Calu3 (cell line): ENCODE data around the gene ASXL2. TPM values are rescaled to one million over a fixed set of nuclear protein-coding genes. Genes with fewer than 3 reads are reported as not detected.
"Not testable (repeated sequence)": the region's sequence is repeated elsewhere in the genome, so short reads cannot be mapped to it uniquely, and the experiment has no call there.

Experiments
- BruUV-seq: library from RNA; stranded (reverse); fragments of 400-500 nt; replicated peaks from 2 replicates; lab custom pipeline; 2021; lab: Mats Ljungman, UMichigan
- CTCF ChIA-PET: fragments of 300-600 bp; sonication (Branson Sonifier 250); formaldehyde crosslinking; loops from one replicate; lab custom pipeline; 2022; ENCODE audit warnings: antibody characterized with exemption; lab: Charles Lee
- DNase-seq: peaks from one replicate; pipeline ENCODE4 v3.0.0; 2022
- H3K27ac Mint-ChIP-seq: one replicate; pipeline ENCODE4 v1.8.0; 2022; ENCODE audit warnings: mixed read lengths; ENCODE audit not compliant: unreplicated experiment
- H3K27me3 Mint-ChIP-seq: one replicate; pipeline ENCODE4 v1.8.0; 2022; ENCODE audit warnings: mixed read lengths; ENCODE audit not compliant: unreplicated experiment
- H3K36me3 Mint-ChIP-seq: one replicate; pipeline ENCODE4 v1.8.0; 2022; ENCODE audit warnings: mild to moderate bottlenecking, moderate library complexity, mixed read lengths; ENCODE audit not compliant: insufficient read depth, unreplicated experiment
- H3K4me1 Mint-ChIP-seq: one replicate; pipeline ENCODE4 v1.8.0; 2022; ENCODE audit warnings: mild to moderate bottlenecking, low read depth, mixed read lengths; ENCODE audit not compliant: unreplicated experiment
- H3K4me3 Mint-ChIP-seq: one replicate; pipeline ENCODE4 v1.8.0; 2022; ENCODE audit warnings: mild to moderate bottlenecking, low read depth, moderate library complexity, mixed read lengths; ENCODE audit not compliant: unreplicated experiment
- H3K9me3 Mint-ChIP-seq: one replicate; pipeline ENCODE4 v1.8.0; 2022; ENCODE audit warnings: low read depth, mixed read lengths; ENCODE audit not compliant: unreplicated experiment
- CTCF ChIP-seq: fragments of 200-600 bp; IDR thresholded peaks from one replicate; pipeline ENCODE4 v1.8.0; 2022; ENCODE audit warnings: antibody characterized with exemption; ENCODE audit not compliant: unreplicated experiment
- intact Hi-C: fragments of 100-400 bp; cut with micrococcal nuclease; formaldehyde crosslinking; loops from one replicate; pipeline ENCODE4 v1.10.0; 2022; ENCODE audit not compliant: unreplicated experiment
- total RNA-seq: library from RNA; stranded (reverse); gene quantifications from 2 replicates; pipeline ENCODE4 v1.2.3, GENCODE V29; 2022

Gene ASXL2
- total RNA-seq, 1 experiment from 2014 or later = 42.8 TPM

- BruUV-seq = no TSS peak
- DNase-seq = no peak
- H3K4me3 Mint-ChIP-seq = no peak overlapping the region
- intact Hi-C loops = loop anchor here (5.0 kb wide), 1 partner anchor 84 kb away; no protein-coding TSS in a partner anchor
- peaks cover 4% of the 10 kb centered on the region for H3K36me3 Mint-ChIP-seq
- no peaks in the 10 kb centered on the region for H3K27me3 Mint-ChIP-seq
- no peak for TF ChIP-seq CTCF
- H3K4me1 Mint-ChIP-seq = peaks cover 24% of the 10 kb centered on the region
- CTCF ChIA-PET = interaction anchor here (0.6 to 1.4 kb wide), 4 partner anchors 16 to 103 kb away, joined by 3 to 5 read pairs (median 5); no protein-coding TSS in a partner anchor
- no peak overlapping the region for H3K27ac Mint-ChIP-seq
- H3K9me3 Mint-ChIP-seq = no peaks in the 10 kb centered on the region
These were observed 25.1 kb downstream of the ASXL2 start for GRCh38 chr2:25853038-25853638.

- Mint-ChIP-seq H3K27me3 (no peaks in the 10 kb centered on the region), H3K36me3 (peaks cover 4% of the 10 kb centered on the region), H3K27ac (peak overlapping the region; percentile 70), H3K4me3 (peak overlapping the region; percentile 66), H3K4me1 (peaks cover 24% of the 10 kb centered on the region), H3K9me3 (no peaks in the 10 kb centered on the region)
- CTCF ChIA-PET = interaction anchor here (0.6 to 1.4 kb wide), 6 partner anchors 9 to 245 kb away, joined by 3 to 10 read pairs (median 4); partner anchors contain the start of gene ASXL2
- intact Hi-C loops = loop anchor here (5.0 kb wide), 1 partner anchor 85 kb away; no protein-coding TSS in a partner anchor
- DNase-seq = peak; percentile 34
- no peak for TF ChIP-seq CTCF
- BruUV-seq = no TSS peak
These were observed 26.4 kb downstream of the ASXL2 start for GRCh38 chr2:25851740-25852503.

- not testable (repeated sequence) for H3K27ac Mint-ChIP-seq, BruUV-seq, H3K9me3 Mint-ChIP-seq
These were observed 27.9 kb downstream of the ASXL2 start for GRCh38 chr2:25850400-25850799.

GRCh38 chr2:25849350-25849749 is 28.9 kb downstream of the ASXL2 start:
- CTCF ChIA-PET = not testable (repeated sequence)

More at GRCh38 chr2:25850400-25850799, 27.9 kb downstream of the ASXL2 start:
- intact Hi-C loops = loop anchor here (5.0 kb wide), 1 partner anchor 87 kb away; no protein-coding TSS in a partner anchor
- DNase-seq, H3K36me3 Mint-ChIP-seq, H3K4me3 Mint-ChIP-seq, CTCF ChIA-PET, H3K27me3 Mint-ChIP-seq: not testable (repeated sequence)
- peaks cover 24% of the 10 kb centered on the region for H3K4me1 Mint-ChIP-seq

GRCh38 chr2:25845843-25846505 is 32.3 kb downstream of the ASXL2 start:
- Mint-ChIP-seq H3K9me3 (no peaks in the 10 kb centered on the region), H3K4me3 (no peak overlapping the region)
- CTCF ChIA-PET = no interaction called here

More at GRCh38 chr2:25849350-25849749, 28.9 kb downstream of the ASXL2 start:
- H3K27me3 Mint-ChIP-seq, H3K36me3 Mint-ChIP-seq, BruUV-seq, intact Hi-C loops, H3K27ac Mint-ChIP-seq, H3K9me3 Mint-ChIP-seq, H3K4me3 Mint-ChIP-seq, DNase-seq: not testable (repeated sequence)
- H3K4me1 Mint-ChIP-seq = peaks cover 24% of the 10 kb centered on the region

More at GRCh38 chr2:25845843-25846505, 32.3 kb downstream of the ASXL2 start:
- intact Hi-C loops = no loop called here
- no TSS peak for BruUV-seq
- H3K4me1 Mint-ChIP-seq = no peaks in the 10 kb centered on the region
- H3K27ac Mint-ChIP-seq = no peak overlapping the region
- DNase-seq = no peak
- H3K36me3 Mint-ChIP-seq = peaks cover 4% of the 10 kb centered on the region
- H3K27me3 Mint-ChIP-seq = no peaks in the 10 kb centered on the region
- TF ChIP-seq CTCF = no peak
